ENCODE results near the gene HHAT. TPM values are rescaled to one million over a fixed set of nuclear protein-coding genes. Genes with fewer than 3 reads are reported as not detected.

The HHAT gene
- total RNA-seq, 1 donor from 2014 or later = 4.0 TPM

DNA sequence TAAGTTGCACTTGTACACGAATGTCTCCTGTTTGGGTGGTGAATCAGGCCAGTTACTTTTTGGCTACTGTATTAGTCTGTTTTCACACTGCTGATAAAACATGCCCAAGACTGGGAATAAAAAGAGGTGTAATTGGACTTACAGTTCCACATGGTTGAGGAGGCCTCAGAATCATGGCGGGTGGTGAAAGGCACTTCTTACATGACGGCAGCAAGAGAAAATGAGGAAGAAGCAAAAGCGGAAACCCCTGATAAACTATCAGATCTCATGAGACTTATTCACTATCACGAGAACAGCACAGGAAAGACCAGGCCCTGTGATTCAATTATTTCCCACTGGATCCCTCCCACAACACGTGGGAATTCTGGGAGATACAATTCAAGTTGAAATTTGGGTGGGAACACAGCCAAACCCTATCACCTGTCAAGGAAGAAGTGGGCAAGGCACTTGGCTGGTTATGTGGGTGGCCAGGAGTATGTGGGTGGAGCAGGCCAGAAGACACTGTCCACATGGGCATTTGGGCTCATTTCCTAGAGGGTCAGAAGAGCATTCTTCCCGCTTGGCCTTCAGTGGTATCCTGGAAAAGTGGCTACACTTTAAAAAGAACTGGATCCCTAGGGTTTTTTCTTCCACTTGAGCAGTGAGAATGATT is 228.8 kb downstream of the HHAT start:
- no peak for ATAC-seq

DNA sequence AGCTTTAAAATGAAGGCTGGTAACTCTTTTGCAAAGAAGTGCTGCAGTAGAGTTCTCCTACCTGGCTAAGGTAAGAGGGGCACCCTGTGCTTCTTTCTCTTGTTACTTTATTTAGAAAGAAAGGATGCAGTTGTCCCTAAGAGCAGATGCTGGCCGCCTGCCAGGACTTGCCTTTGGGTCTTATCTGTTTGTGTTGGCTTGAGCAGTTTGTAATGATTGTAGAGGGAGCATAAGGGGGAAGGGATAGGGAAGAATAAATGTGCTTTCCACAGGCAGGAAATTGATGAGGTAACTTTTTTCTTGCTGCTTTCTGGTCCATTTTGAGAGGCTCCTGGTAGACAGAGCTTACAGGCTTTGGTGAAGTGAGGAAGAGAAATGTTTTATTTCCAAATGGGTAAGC is 229.6 kb downstream of the HHAT start:
- ATAC-seq = no peak

DNA sequence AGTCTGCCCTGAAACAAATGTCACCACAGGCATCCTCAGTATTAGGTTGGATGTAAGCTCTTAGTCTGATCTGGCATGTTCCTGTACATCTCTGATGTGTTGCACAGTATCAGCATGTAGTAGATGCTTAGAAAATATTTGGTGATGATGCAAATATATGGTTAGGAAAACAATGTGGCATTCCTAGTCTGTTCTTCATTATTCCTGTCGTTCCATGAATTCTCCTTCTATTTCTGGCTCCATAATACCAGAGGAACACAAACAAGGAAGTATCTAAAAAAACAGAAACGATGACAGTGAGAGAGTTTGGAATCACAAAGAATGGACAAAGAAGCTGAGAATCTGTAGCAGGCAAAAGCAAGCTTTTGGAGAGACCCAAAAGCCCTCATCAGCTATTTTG is 236.6 kb downstream of the HHAT start:
- ATAC-seq = no peak

DNA sequence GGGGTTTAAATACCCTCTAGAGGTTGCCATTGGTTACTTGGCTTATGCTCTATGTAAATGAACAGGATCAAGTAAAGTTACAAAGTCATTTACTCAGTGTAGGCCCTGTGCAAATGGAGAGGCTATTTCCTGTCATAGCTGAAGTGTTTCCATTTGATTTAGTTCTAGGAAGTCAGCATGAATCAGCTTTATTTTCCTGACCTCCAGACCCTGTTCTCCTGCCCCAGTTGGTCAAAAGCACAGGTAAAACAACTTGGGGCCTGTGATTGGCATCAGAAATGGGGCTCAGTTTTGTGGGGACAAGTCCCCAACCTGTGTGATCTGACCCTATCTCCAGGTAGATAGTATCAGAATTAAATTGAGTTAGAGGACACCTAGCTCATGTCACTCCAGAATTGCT is 239.9 kb downstream of the HHAT start:
- ATAC-seq = no peak

DNA sequence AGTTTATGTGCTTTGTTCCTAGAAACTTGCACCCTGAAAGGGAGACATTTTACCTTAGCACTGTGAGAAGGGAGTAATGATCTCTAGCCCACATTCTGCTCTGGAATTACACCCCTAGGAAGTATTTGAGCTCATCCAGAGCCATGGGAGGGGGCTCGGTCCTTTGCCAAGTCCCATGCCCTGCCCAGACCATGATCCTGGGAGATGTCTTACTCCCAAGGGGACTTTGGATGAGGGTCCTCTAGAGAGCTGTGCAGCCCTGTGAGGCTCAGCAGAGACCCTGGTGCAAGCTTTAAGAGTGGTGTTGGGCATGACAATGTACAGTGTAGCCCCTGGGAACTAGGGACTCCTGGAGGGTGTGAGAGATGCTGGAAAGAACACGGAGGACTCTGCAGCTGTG is 241.4 kb downstream of the HHAT start:
- ATAC-seq = no peak

DNA sequence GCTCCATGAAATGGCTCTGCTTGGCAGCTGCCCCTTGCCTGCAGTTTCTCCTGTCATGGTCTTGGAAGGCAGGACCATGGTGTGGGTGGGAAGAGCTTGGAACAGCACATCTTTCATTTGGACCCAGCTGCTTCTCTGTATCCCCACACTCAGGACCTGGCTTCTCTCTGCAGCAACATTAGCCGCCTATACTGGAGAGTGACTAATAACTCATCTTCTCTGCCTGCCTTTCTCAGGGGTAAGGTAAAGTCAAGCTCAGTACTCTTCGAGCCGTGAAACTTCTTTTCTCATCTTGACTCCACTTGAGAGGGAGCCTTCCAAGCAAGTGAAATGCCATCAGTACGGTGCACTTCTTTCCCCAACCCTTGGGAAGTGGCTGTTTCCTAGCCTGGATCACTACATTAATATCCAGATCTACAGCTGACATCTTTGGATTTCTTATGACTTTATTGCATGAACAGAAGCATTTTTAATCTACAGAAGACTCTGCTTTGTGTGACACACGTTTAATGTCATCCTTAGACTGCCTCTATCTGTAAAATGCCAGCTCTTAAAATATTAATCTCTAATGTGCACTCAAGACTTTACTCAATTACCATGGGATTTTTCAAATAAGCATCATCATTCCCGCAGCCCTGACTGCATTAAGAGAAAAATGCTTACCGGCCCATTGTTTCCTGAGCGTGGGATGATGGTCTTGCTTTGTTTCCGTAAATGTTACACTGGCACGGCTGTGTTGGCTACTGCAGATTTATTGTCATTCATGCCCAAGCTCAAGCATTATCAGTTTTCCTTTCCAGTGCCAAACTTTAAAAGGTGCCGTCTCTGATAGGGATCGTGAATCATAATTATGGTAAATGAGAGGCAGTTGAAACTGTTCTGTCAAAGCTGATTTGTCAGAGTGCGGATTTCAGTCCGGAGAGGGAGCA is 242.9 kb downstream of the HHAT start:
- ATAC-seq = no peak

DNA sequence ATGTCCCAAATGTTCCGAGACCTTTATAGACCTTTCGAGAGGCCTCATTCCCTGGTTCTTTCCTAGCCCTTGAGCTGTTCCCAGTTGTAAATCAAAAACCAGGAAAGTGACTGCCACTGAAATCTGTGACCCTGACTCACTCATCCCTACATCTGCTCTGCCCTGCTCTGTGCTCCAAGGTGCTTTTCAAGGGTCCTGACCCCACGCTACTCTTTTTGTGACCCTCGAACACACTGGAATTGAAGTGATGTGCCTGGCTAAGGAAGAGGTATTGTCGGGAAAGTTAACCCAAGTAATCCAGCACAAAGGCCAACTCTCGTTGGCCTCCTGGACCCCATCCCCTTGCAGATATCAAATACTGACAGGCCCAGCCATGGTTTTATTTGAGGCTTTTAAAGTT is 244.4 kb downstream of the HHAT start:
- ATAC-seq = no peak

DNA sequence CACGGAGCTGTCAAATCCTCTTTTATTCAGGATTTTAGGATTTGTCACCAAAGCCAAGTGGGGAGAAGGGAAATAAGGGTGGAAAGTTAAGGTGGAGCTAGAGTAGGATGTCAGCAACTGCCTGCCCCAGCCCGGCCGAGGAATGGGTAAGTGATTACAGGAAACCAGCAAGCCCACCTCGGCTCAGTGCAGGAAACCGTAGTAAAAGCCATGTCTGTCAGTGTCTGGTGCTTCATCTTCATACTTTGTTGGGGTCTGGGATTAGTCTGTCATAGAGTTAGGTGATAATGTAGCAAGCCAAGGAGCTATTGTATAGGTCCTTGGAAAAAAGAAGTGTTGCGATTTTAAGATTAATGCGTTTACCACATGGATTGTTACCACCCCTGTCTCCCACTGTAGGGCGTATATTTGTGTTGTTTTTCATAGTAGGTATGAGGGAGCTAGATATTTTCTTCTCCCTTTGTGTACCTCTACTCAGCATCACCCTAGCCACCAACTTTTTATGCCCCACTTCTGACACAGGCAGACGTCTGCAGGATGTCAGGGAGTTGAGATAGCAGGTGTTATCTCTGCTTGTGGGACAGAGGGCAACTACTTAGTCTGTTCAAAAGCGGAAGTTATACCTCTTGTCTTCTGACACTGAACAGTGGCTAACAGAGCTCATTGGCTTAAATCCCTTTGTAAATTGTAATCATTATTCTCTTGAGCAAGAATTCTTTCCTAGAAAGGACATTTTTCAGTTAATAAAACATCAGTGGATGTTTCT is 253.7 kb downstream of the HHAT start:
- no peak for ATAC-seq

DNA sequence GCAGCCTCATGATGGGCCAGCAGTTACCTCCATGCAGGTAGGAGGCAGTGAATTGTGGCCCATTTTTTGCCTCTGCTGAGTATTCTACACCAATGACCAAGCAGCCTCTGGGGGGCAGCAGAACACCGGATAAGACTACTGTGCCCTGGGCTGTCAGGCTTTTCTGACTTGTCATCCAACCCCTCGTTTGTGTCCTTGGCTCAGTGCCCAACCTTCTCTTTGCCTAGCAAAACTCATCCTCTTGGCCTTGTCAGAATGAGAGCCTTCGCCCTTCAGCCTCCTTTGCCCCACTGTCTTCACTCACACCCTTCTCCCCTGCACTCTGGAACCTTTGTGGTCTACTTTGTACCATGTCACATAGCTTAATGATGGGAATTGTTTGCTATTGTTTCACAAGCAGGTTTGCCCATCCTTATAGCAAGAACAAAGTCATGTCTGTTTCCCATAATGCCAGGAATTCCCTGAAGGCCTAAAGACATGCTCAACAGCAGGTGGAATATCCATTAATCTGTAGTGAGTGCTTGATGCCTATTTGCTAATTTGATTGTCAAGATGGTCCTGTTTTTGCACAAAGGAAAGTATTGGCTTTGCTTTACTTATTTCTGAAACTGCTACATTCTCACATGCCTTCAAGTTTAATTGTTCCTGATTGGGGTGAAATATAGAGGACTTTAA is 255.9 kb downstream of the HHAT start:
- peak; percentile 89 for ATAC-seq

DNA sequence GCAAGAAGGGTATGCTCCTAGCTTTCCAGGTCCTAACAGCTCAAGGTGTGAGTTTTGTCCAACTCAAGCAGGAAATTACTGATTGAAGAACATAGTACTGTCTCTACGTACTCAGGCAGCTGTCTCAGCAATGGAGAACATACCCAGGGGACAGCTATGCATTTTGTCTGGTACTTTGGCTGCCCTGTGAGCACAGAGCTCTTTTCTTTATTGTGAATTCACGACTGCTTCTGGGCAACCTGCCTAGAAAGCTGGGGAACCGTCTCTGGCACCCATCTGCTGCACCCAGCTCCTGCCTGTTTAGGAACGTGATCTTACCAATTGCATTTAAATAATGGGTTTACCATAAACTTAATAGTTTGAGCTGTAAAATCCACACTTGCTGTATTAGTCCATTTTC is 258.1 kb downstream of the HHAT start:
- no peak for ATAC-seq

DNA sequence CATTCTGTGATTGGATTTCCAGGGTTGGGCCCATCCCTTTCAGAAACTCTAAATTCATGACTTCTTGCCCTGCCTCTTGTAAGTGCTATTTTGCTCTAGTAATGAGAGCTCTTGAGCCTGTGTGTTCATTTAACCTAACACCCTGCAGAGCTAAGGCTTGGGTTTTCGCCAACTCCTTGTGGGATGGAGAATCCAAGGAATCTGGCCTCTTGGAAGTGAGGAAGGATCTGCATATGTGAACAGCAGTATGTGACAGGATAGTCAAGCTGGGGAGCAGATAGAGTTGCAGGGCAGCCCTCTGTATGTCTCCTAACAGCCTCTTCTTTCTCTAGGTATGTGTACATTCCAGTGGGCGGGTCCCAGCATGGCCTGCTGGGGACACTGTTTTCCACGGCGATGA is 258.9 kb downstream of the HHAT start:
- ATAC-seq = no peak

DNA sequence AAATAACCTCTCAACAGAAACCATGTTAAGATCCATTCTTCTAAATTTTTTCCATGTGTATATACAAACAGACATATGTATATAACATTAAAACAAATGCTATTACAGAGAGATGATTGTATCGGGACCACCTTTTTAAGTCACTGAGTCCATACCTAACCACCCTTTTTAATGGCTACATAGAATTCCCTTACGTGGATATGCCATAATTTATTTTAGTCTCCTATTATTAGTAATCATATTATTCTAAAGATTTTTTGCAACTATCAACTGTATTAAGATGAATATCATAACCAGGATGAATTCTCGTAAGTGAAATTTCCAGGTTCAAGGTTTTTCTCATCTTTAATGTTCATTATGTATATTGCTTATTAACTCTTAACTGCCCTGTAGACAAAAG is 259.7 kb downstream of the HHAT start:
- no peak for ATAC-seq

DNA sequence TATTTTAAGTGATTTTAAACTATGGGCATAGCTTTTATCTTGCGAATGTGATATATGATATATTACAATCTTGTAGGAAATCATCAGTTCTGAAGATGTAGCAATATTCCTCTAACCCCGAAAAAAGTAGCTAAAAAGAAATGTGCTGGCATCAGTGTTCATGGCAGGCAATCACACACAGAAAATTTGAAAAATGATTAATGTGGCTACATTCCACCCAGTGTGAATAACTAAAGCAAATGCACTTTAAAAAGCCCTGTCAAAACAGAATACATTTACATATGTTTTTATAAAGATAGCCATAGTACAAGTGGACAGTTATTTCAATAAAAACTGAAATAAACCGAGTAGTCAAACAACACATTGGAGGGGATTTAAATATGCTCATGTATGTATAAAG is 260.2 kb downstream of the HHAT start:
- no peak for ATAC-seq

DNA sequence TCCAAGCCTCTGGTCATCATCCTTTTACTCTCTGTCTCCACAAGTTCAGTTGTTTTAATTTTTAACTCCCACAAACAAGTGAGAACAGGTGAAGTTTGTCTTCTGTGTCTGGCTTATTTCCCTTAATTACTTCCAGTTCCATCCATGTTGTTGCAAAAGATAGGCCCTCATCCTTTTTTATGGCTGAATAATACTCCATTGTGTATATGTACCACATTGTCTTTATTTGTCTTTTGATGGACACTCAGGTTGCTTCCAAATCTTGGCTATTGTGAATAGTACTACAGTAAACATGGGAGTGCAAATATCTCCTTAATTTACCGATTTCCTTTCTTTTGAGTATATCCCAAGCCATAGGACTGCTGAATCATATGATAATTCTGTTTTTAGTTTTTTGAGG is 262.5 kb downstream of the HHAT start:
- no peak for ATAC-seq

DNA sequence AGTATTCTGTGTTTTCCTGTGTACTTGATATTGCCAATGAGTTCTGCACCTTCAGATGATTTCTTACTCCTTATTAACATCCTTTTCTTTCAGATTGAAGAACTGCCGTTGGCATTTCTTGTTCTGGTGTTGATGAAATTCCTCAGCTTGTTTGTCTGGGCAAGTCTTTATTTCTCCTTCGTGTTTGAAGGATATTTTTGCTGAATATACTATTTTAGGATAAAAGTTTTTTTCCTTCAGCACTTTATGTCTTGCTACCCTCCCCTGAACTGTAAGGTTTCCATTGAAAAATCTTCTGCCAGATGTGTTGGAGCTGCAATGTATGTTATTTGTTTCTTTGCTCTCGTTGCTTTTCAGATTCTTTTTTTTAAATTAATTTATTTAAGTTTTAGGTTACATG is 265.9 kb downstream of the HHAT start:
- ATAC-seq = no peak

DNA sequence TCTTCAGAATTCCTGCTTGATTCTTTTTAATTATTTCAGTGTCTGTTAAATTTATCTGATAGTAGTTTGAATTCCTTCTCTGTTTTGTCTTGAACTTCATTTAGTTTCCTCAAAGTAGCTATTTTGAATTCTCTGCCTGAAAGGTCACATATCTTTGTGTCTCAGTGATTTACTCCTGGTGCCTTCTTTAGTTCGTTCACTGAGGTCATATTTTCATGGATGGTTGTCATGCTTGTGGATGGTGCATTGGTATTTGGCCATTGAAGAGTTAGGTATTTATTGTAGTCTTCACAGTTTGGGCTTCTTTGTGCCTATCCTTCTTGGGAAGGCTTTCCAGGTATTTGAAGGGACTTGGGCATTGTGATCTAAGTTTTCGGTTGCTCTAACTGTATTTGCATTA is 267.9 kb downstream of the HHAT start:
- ATAC-seq = no peak

DNA sequence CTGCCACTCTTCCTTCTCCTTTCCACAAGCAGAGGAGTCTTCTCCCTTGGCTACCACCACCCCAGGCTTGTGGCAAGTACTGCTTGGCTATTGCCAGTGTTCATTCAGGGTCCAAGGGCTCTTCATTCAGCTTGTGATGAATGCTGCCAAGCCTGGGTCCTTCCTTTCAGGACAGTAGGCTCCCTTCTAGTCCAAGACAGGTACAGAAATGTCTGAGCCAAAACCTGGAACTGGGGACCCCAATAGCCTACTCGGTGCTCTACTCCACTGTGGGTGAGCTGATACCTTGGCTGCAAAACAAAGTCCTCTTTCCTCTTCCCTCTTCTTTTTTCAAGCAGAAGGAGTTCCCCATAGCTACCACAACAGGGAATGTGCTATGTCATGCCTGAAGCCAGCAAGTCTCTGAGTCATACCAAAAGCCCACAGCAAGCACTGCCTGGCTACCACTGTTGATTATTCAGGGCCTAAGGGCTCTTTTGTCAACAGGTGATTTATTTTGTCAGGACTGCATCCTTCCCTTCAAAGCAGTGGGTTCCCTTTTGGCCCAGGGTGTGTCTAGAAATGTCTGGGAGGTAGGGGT is 268.9 kb downstream of the HHAT start:
- peak; percentile 94 for ATAC-seq

DNA sequence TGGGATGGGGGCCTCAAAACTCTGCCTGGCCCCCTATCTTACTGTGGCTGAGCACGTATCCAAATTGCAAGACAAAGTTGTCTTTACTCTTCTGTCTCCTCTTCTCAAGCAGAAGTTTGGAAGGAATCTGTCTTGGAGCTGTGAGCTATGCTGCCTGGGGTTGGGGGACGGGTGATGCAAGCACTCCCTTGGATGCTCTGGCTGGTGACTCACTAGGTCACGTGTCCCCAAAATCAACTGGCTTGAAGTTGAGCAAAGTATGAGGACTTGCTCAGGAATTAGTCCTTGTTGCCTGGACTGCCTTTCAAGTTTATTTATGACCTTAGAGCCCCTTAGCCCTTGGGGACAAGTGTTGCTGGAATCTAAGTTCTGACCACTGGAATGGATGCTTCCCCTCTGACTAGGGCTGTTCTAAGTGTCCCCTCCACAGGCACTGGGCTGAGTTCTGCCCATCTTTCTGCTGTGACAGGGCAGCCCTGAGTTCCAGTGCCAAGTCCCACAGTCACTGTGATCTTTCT is 269.5 kb downstream of the HHAT start:
- peak; percentile 89 for ATAC-seq

DNA sequence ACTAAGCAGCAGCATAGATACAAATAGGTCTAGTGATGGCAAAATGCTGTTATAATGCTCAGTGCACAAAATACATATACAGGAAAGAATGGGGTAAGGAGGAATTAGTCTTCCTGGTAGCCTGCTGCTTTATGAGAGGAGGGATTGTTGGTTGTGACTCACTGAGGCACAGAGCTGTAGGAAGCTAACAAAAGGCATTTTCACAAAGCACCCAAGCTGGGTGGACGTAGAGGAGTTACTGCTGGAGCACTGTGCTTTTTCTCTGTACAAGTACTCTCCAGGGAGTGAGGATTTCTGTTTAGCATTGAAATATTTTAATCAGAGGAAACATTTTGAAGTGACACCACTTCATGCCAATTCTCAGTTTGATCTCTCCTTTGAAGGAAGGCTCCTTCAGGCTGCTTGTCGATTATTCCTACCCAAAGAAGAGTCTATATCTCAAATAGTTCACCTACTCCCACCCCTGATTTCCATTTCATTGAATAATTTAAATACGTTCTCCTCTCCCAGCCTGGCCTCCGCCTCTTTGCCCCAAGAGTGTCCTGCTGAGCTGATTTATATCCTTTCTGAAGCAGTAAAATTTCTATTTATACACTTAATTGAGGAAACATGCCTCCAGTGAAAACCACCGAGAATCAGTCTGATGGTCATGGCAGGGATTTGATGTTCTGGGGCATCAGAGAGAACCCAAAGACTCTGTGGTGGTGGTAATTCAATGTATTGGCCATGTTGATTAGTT is 271.9 kb downstream of the HHAT start:
- no peak for ATAC-seq

DNA sequence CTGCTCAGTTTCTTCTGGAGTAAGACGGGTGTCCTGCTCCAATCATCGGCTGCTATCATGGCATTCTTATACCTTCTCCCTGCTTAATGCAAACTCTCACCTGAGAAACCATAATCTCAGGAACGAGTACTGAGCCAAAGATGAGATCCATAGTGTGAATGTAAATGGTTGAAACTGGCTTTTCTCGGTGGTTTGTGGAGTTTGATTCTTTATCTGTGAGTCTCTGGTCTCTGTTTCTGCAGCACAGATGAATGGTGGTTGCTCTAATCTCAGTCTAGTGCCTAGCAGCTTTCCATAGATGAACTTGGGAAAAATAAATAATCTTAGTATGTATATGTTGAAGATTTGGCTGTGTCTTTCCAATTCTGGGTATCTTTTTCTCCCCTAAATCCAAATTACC is 274.4 kb downstream of the HHAT start:
- no peak for ATAC-seq

DNA sequence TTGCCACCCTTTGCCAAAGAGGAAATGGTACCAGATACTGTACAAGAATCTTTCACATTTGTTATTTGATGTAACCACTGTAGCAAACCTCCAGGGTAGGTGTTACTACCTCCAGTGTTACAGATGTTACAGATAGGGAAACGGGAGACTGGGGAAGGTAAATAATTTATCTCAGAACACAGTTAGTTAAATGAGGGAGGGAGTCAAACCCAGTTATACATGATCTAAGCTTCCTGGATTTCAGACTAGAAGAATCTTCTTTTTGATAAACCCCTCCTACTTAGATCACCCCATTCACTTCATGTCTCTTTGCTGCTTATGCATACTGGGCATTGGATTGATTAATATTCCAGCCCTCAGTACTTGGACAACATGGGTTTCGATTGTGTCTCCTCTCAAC is 276.4 kb downstream of the HHAT start:
- no peak for ATAC-seq

DNA sequence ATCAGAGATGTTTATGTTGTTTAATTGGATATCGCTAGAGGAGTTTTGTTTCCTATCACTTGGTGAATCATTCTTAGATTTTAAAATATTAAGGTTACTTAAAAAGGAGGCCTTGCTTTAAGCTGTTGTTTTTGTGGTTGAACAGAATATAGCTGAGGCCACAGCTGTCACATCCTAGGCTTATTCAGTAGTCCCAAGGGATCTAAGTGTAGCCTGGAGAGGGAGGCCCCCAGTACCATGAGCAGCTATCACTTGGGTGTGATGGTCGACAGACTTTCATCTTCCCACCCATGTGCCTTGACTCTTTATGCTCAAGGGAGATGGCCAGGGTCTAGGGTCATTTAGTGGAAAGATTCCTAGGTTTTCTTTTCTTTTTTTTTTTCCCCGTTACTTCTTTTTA is 278.7 kb downstream of the HHAT start:
- no peak for ATAC-seq

All from esophagus mucosa (tissue), 1 donor.